ENCODE results near the gene TMEM128. TPM values are rescaled to one million over a fixed set of nuclear protein-coding genes. Genes with fewer than 3 reads are reported as not detected.
"Not testable (repeated sequence)": the region's sequence is repeated elsewhere in the genome, so short reads cannot be mapped to it uniquely, and the experiment has no call there.

Gene TMEM128
- polyA plus RNA-seq, 1 of the 3 experiments (the other 2 are of a cell fraction), result 33.7 TPM

DNA sequence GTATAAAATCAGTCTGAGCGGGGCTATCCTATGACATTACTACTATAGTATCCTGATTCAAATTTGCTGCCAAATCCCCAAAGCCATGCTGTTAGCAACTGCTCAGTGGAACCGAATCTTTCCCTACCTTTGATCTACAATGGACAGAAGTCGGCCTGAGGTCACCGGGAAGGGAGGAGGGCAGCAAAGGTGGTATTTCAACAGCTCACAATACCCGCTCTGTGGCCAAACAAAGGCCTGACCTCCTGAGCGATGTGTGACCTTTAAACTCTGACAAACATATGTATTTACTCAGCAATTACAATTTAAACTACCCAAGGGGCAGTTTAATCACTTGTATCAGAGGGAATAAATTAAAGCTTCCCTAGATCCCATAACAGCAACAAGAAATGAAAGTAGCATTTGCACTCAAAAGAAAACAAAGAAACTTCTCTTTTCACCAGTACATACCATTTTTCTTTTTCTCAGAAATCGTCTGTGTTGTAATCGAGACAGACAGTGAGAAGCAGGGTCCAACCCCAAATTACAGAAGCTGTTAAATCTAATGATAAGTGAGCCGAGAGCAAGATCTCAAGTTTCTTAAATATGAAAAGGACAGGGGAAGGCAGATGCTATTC lies 11.6 kb upstream of the TMEM128 start:
- Histone ChIP-seq H3K27ac (ENCODE audit: low read depth in 2 of 2, low read length in 1 of 2) (no peak overlapping the region), H3K79me2 (ENCODE audit: insufficient read depth) (no peaks in the 10 kb centered on the region), H3K4me1 (ENCODE audit: control insufficient read depth in 1 of 2, insufficient read depth in 2 of 2, low read depth in 1 of 2, low read length in 1 of 2) (no peaks in the 10 kb centered on the region), H3K9ac (no peak overlapping the region), H4K20me1 (ENCODE audit: insufficient read depth) (no peaks in the 10 kb centered on the region), H3F3A (replicated peaks; ENCODE audit: insufficient read depth) (no peaks in the 10 kb centered on the region), H3K27me3 (ENCODE audit: insufficient read depth) (no peaks in the 10 kb centered on the region), H3K9me2 (no peaks in the 10 kb centered on the region), H2AFZ (ENCODE audit: low read depth) (0 out of 2 replicates have a peak overlapping the region, but pooled peaks have one; percentile 60), H3K4me3 (ENCODE audit: low read depth in 2 of 2, low read length in 1 of 2) (no peak overlapping the region), H3K9me3 (no peaks in the 10 kb centered on the region), H3K36me3 (replicated peaks in 1 of 2; ENCODE audit: control insufficient read depth in 1 of 2, insufficient read depth in 2 of 2, low read length in 1 of 2) (no peaks in the 10 kb centered on the region), H3K4me2 (peak overlapping the region; percentile 6; the same call in 1 of the 2 replicates)
- WGBS (ENCODE audit: low lambda C conversion rate), result 64% methylated on average over 9 of the region's 9 CpGs
- POLR2A ChIA-PET, result no interaction called here
- CTCF ChIA-PET, result interaction anchor here (0.8 to 2.0 kb wide), 17 partner anchors 8 to 398 kb away, joined by 3 to 10 read pairs (median 5); partner anchors contain the start of gene TMEM128
- no peak for DNase-seq
- TF ChIP-seq POLR2AphosphoS5 (IDR thresholded peaks at IDR 0.05; ENCODE audit: low read depth, low read length), result no peak

- H3K4me2 ChIP-seq; H3K9me3 ChIP-seq; H3K27me3 ChIP-seq (ENCODE audit: insufficient read depth); H3K4me1 ChIP-seq (ENCODE audit: control insufficient read depth in 1 of 2, insufficient read depth in 2 of 2, low read depth in 1 of 2, low read length in 1 of 2); H3K9me2 ChIP-seq; H4K20me1 ChIP-seq (ENCODE audit: insufficient read depth); DNase-seq; H2AFZ ChIP-seq (ENCODE audit: low read depth); H3K36me3 ChIP-seq (replicated peaks in 1 of 2; ENCODE audit: control insufficient read depth in 1 of 2, insufficient read depth in 2 of 2, low read length in 1 of 2); H3K9ac ChIP-seq; CTCF ChIA-PET; POLR2A ChIA-PET; H3F3A ChIP-seq (replicated peaks; ENCODE audit: insufficient read depth); H3K79me2 ChIP-seq (ENCODE audit: insufficient read depth); H3K4me3 ChIP-seq (ENCODE audit: low read depth in 2 of 2, low read length in 1 of 2); H3K27ac ChIP-seq (ENCODE audit: low read depth in 2 of 2, low read length in 1 of 2): not testable (repeated sequence)
- 61% methylated on average over 3 of the region's 3 CpGs for WGBS (ENCODE audit: low lambda C conversion rate)
These were observed 9.7 kb upstream of the TMEM128 start for GRCh38 chr4:4257705-4258104.

GRCh38 chr4:4256799-4257198 lies 8.8 kb upstream of the TMEM128 start:
- Histone ChIP-seq H3F3A (replicated peaks; ENCODE audit: insufficient read depth) (peaks cover 5% of the 10 kb centered on the region), H2AFZ (ENCODE audit: low read depth) (no peak overlapping the region), H3K9ac (no peak overlapping the region), H3K79me2 (ENCODE audit: insufficient read depth) (no peaks in the 10 kb centered on the region), H3K9me3 (no peaks in the 10 kb centered on the region), H3K27ac (ENCODE audit: low read depth in 2 of 2, low read length in 1 of 2) (no peak overlapping the region), H4K20me1 (ENCODE audit: insufficient read depth) (no peaks in the 10 kb centered on the region), H3K4me1 (ENCODE audit: control insufficient read depth in 1 of 2, insufficient read depth in 2 of 2, low read depth in 1 of 2, low read length in 1 of 2) (no peaks in the 10 kb centered on the region), H3K36me3 (replicated peaks in 1 of 2; ENCODE audit: control insufficient read depth in 1 of 2, insufficient read depth in 2 of 2, low read length in 1 of 2) (no peaks in the 10 kb centered on the region), H3K9me2 (no peaks in the 10 kb centered on the region), H3K27me3 (ENCODE audit: insufficient read depth) (no peaks in the 10 kb centered on the region), H3K4me3 (ENCODE audit: low read depth in 2 of 2, low read length in 1 of 2) (no peak overlapping the region), H3K4me2 (no peak overlapping the region)
- TF ChIP-seq GABPA (IDR thresholded peaks at IDR 0.05; ENCODE audit: low read depth) (no peak), JUND (IDR thresholded peaks at IDR 0.05) (no peak), TEAD4 (IDR thresholded peaks at IDR 0.05; ENCODE audit: borderline replicate concordance, insufficient read depth) (no peak), EP300 (IDR thresholded peaks at IDR 0.05; ENCODE audit: borderline replicate concordance in 1 of 2, low read depth in 1 of 2, low read length in 1 of 2) (no peak), CHD2 (IDR thresholded peaks at IDR 0.05; ENCODE audit: low read length, partially characterized antibody) (no peak), ZBTB33 (IDR thresholded peaks at IDR 0.05; ENCODE audit: borderline replicate concordance, low read depth) (no peak), FOXM1 (IDR thresholded peaks at IDR 0.05; ENCODE audit: low read depth) (no peak), RFX5 (IDR thresholded peaks at IDR 0.05; ENCODE audit: low read length) (no peak), SMC3 (IDR thresholded peaks at IDR 0.05; ENCODE audit: low read depth, low read length) (no peak), FOXJ3 (CRISPR knock-in tag; IDR thresholded peaks at IDR 0.05) (no peak), MEF2A (IDR thresholded peaks at IDR 0.05; ENCODE audit: borderline replicate concordance, low read depth) (no peak), FOSL2 (IDR thresholded peaks at IDR 0.05; ENCODE audit: borderline replicate concordance, low read depth) (no peak), NFIC (IDR thresholded peaks at IDR 0.05; ENCODE audit: borderline replicate concordance) (no peak)
- 73% methylated on average over 10 of the region's 10 CpGs for WGBS (ENCODE audit: low lambda C conversion rate)
- ChIA-PET CTCF (interaction anchor here (1.4 to 1.6 kb wide), 2 partner anchors 71 to 76 kb away, joined by 3 to 4 read pairs; no protein-coding TSS in a partner anchor), POLR2A (no interaction called here)
- no peak for DNase-seq

Measured in SK-N-SH (cell line).